Upper lobe of right lung (tissue), 1 donor: Measurements from ENCODE around the gene GEN1. TPM values are rescaled to one million over a fixed set of nuclear protein-coding genes. Genes with fewer than 3 reads are reported as not detected.

ENCODE experiments used
- ATAC-seq: fragments of 200-7000 bp; cut with Tn5 transposase; one replicate; pipeline ENCODE4 v1.9.1; 2020; ENCODE audit warnings: mild to moderate bottlenecking, moderate library complexity
- DNase-seq: peaks from one replicate; pipeline ENCODE4 v3.0.0-alpha.2; 2020
- H3K27ac ChIP-seq: fragments of 200-600 bp; one replicate; pipeline ENCODE4 v1.8.0; 2022
- H3K27me3 ChIP-seq: fragments of 200-600 bp; one replicate; pipeline ENCODE4 v1.8.0; 2022; ENCODE audit warnings: mild to moderate bottlenecking
- H3K36me3 ChIP-seq: fragments of 200-600 bp; one replicate; pipeline ENCODE4 v1.8.0; 2022
- H3K4me1 ChIP-seq: fragments of 200-600 bp; one replicate; pipeline ENCODE4 v1.8.0; 2022
- H3K4me3 ChIP-seq: fragments of 200-600 bp; one replicate; pipeline ENCODE4 v1.8.0; 2022; ENCODE audit warnings: mild to moderate bottlenecking
- H3K9me3 ChIP-seq: fragments of 200-600 bp; one replicate; pipeline ENCODE4 v1.8.0; 2022
- CTCF ChIP-seq: fragments of 200-600 bp; IDR thresholded peaks from one replicate; pipeline ENCODE4 v1.8.0; 2022; ENCODE audit warnings: antibody characterized with exemption
- intact Hi-C: fragments of 100-400 bp; cut with DNase I; formaldehyde crosslinking; loops from one replicate; pipeline ENCODE4 v1.11.0; 2022
- total RNA-seq: library from RNA; stranded (reverse); fragmentation: NEBNext Ultra II Directional; extraction: Animal tissue kit (Norgen Biotek cat#: 25700); gene quantifications from one replicate; pipeline ENCODE4 v1.2.1, GENCODE V29; 2021
- donor health status: DM: no; HTN: yes; CAD: no; lungs with severe emphysema.

GEN1 gene
- total RNA-seq, 1 donor from 2014 or later: 7.0 TPM

- H3K4me1 ChIP-seq: peaks cover 4% of the 10 kb centered on the region
- intact Hi-C loops: no loop called here
- no peaks in the 10 kb centered on the region for H3K9me3 ChIP-seq
- TF ChIP-seq CTCF: no peak
- no peaks in the 10 kb centered on the region for H3K27me3 ChIP-seq
- H3K36me3 ChIP-seq: no peaks in the 10 kb centered on the region
- DNase-seq (no peak), ATAC-seq (no peak)
- no peak overlapping the region for H3K27ac ChIP-seq
- H3K4me3 ChIP-seq: no peak overlapping the region
These were observed 61.7 kb downstream of the GEN1 start for GRCh38 chr2:17815468-17816184.

GRCh38 chr2:17816396-17817245, 62.7 kb downstream of the GEN1 start, which contains the start of gene MSGN1:
MSGN1 (plus strand) TSS chr2:17816460; CDS start chr2:17816519, 59 bp downstream.
- intact Hi-C loops: no loop called here
- Histone ChIP-seq H3K9me3 (no peaks in the 10 kb centered on the region), H3K4me1 (peaks cover 14% of the 10 kb centered on the region), H3K36me3 (no peaks in the 10 kb centered on the region), H3K27ac (no peak within 1 kb of the TSS), H3K4me3 (no peak within 1 kb of the TSS), H3K27me3 (no peaks in the 10 kb centered on the region)
- no peak for DNase-seq
- no peak for ATAC-seq
- no peak for TF ChIP-seq CTCF

- Histone ChIP-seq H3K4me3 (no peak overlapping the region), H3K36me3 (no peaks in the 10 kb centered on the region), H3K4me1 (peaks cover 22% of the 10 kb centered on the region), H3K27me3 (no peaks in the 10 kb centered on the region), H3K27ac (no peak overlapping the region), H3K9me3 (no peaks in the 10 kb centered on the region)
- no peak for ATAC-seq
- no peak for DNase-seq
- no peak for TF ChIP-seq CTCF
- intact Hi-C loops: no loop called here
These were observed 64.4 kb downstream of the GEN1 start for GRCh38 chr2:17818235-17818815.

- peaks cover 22% of the 10 kb centered on the region for H3K4me1 ChIP-seq
- no peaks in the 10 kb centered on the region for H3K9me3 ChIP-seq
- no peak for ATAC-seq
- DNase-seq: no peak
- no peaks in the 10 kb centered on the region for H3K36me3 ChIP-seq
- H3K27me3 ChIP-seq: no peaks in the 10 kb centered on the region
- peak overlapping the region; percentile 17 for H3K27ac ChIP-seq
- intact Hi-C loops: no loop called here
- no peak overlapping the region for H3K4me3 ChIP-seq
- no peak for TF ChIP-seq CTCF
These were observed 67.1 kb downstream of the GEN1 start for GRCh38 chr2:17821080-17821479.

GRCh38 chr2:17821535-17822444, 67.9 kb downstream of the GEN1 start:
- no peaks in the 10 kb centered on the region for H3K27me3 ChIP-seq
- TF ChIP-seq CTCF: no peak
- no peak overlapping the region for H3K4me3 ChIP-seq
- H3K4me1 ChIP-seq: peaks cover 22% of the 10 kb centered on the region
- H3K36me3 ChIP-seq: no peaks in the 10 kb centered on the region
- DNase-seq (no peak), ATAC-seq (peak; percentile 77)
- intact Hi-C loops: no loop called here
- H3K9me3 ChIP-seq: no peaks in the 10 kb centered on the region
- H3K27ac ChIP-seq: peak overlapping the region; percentile 17
